Measurements from ENCODE around the gene EFTUD2.

GRCh38 chr17:44910231-44911106, 11.2 kb upstream of the EFTUD2 start:
- TF ChIP-seq CTCF (conservative IDR thresholded peaks at IDR 0.05 in 1 of 2, IDR thresholded peaks at IDR 0.05 in 1 of 2; ENCODE audit: low read depth in 1 of 2, low read length in 2 of 2) = no peak
- no peak for TF ChIP-seq EZH2 (IDR thresholded peaks at IDR 0.05; ENCODE audit: low read length, missing control alignments)

Measured in fibroblast of lung (primary cell).